C4-2B (cell line): ENCODE measurements around the gene CTCFL.
A peak's percentile ranks its signal among the peaks of the same experiment; 100 is the strongest.

Source experiments
- H3K27ac ChIP-seq: fragments of 450-650 bp; 2 replicates; pipeline ENCODE4 v1.5.1; 2017
- ZFX ChIP-seq: fragments of 450-650 bp; IDR thresholded peaks from 2 replicates; pipeline ENCODE4 v1.6.1; 2017
- TF ChIP-seq, protein P1 (sequence below): fragments of 450-650 bp; conservative IDR thresholded peaks from 2 replicates; pipeline ENCODE4 v1.5.1; 2017; ENCODE audit warnings: mild to moderate bottlenecking

CTCFL gene

DNA sequence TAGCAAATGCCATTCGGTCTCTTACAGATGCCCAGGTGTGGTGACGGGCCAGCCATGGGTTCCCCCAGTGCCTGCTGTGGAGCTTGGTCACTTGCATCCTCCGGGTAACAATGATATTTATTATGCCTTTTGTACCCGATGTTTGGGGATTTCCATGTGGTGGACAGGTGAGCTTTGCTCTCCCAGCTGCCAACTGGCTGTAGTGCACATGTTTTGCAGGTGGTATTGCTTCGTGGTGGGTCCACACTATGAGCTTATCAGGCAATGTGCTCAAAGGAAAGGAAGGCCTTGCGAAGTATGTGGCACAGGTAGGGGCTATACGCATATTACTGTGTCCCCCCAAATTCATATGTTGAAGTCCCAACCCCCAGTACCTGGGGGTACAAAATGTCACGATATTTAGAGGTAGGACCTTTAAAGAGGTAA lies 4.2 kb upstream of the CTCFL start:
- TF ChIP-seq, protein P1, sequence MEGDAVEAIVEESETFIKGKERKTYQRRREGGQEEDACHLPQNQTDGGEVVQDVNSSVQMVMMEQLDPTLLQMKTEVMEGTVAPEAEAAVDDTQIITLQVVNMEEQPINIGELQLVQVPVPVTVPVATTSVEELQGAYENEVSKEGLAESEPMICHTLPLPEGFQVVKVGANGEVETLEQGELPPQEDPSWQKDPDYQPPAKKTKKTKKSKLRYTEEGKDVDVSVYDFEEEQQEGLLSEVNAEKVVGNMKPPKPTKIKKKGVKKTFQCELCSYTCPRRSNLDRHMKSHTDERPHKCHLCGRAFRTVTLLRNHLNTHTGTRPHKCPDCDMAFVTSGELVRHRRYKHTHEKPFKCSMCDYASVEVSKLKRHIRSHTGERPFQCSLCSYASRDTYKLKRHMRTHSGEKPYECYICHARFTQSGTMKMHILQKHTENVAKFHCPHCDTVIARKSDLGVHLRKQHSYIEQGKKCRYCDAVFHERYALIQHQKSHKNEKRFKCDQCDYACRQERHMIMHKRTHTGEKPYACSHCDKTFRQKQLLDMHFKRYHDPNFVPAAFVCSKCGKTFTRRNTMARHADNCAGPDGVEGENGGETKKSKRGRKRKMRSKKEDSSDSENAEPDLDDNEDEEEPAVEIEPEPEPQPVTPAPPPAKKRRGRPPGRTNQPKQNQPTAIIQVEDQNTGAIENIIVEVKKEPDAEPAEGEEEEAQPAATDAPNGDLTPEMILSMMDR, result no peak
- TF ChIP-seq ZFX, result no peak

DNA sequence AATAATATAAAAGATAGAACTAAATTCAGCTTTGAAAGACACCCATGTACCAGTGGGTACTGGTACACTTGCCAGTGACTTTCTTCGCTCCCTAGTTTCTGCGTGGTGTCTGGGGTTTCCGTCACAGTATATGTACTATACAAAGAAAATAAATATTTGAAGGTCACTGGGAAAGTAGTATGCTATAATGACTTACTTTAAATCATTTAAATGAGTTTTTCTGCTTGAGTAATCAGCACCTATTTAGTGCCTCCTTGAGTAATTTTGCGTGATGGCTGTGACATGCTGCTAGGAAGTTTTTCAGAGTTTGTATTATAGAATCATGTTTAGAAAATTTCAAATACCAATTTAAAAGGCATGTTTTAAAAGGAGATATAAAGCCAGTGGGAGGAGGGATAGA lies 3.2 kb upstream of the CTCFL start:
- H3K27ac ChIP-seq, result no peak overlapping the region
- TF ChIP-seq, protein P1, result no peak
- no peak for TF ChIP-seq ZFX

More for the DNA sequence above, 4.2 kb upstream of the CTCFL start:
- H3K27ac ChIP-seq, result no peak overlapping the region

DNA sequence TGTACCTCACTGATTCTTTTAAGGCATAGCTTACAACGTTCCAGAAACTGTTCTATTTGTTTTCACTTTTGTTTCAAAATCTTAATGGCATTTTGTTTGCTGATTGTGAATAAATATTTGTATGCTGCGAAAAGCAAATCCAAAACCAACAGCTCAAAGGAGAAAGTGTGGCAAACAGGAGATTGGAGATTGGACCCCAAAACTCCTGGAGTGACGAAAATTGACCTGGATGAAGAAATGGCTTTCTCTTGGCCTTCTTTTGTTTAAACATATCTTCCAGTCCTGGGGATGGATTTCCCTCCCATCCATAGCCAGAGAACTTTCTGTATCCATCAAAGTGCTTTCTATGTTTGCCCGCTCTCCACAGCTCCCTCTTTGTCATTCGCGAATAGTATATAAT lies 2.8 kb upstream of the CTCFL start:
- no peak for TF ChIP-seq ZFX
- TF ChIP-seq, protein P1, result no peak
- no peak overlapping the region for H3K27ac ChIP-seq

DNA sequence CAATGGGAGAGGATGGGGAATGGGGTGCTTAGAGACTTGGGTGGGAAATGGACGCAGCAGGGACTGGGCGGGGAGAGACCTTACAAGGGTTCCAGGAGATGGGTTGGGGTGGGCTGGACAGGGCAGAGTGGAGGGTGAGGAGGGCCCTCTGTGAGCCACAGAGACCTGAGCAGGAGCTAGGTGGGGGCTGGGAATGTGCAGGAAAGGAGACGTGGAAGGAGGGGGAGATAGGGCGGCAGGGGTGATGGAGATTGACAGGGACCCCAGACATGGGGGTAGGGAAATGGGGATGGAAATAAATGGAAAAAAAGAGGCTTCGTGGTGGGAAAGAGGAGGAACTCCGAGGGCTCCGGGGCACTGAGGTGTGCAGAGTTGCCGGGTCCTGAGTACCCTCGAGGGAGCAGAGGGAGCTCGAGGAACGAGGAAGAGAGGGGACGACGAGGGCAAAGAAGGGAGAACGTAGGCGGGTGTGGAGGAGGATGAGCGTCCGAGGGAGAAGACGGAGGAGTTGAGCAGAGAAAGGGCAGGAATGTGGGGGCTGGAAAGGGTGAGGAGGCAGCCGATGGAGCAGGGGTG lies 2.0 kb upstream of the CTCFL start:
- no peak for TF ChIP-seq ZFX
- TF ChIP-seq, protein P1, result no peak; the same call in 1 of the 2 replicates
- no peak overlapping the region for H3K27ac ChIP-seq

DNA sequence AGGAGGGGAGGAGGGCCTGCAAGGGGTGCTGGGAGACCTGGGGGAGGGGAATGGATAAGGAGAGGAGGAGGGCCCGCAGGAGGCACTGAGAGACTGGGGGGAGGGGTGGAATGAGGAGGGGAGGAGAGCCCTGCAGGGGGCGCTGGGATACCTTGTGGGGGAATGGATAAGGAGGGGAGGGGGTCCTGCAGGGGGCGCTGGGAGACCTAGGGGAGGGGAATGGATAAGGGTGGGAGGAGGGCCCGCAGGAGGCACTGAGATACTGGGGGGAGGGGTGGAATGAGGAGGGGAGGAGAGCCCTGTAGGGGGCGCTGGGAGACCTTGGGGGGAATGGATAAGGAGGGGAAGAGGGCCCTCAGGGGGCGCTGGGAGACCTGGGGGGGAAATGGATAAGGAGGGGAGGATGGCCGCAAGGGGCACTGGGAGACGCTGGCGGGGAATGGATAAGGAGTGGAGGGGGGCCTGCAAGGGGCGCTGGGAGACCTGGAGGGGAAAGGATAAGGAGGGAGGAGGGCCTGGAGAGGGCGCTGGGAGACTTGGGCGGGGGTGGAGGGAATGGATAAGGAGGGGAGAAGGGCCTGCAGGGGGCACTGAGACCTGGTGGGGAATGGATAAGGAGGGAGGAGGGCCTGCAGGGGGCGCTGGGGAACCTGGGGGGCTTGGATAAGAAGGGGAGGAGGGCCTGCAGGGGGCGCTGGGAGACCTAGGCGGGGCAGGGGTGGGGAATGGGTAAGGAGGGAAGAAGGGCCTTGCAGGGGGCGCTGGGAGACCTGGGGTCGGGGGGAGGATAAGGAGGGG lies 1.3 kb upstream of the CTCFL start:
- TF ChIP-seq, protein P1, result peak; percentile 28
- no peak for TF ChIP-seq ZFX
- H3K27ac ChIP-seq, result no peak overlapping the region

DNA sequence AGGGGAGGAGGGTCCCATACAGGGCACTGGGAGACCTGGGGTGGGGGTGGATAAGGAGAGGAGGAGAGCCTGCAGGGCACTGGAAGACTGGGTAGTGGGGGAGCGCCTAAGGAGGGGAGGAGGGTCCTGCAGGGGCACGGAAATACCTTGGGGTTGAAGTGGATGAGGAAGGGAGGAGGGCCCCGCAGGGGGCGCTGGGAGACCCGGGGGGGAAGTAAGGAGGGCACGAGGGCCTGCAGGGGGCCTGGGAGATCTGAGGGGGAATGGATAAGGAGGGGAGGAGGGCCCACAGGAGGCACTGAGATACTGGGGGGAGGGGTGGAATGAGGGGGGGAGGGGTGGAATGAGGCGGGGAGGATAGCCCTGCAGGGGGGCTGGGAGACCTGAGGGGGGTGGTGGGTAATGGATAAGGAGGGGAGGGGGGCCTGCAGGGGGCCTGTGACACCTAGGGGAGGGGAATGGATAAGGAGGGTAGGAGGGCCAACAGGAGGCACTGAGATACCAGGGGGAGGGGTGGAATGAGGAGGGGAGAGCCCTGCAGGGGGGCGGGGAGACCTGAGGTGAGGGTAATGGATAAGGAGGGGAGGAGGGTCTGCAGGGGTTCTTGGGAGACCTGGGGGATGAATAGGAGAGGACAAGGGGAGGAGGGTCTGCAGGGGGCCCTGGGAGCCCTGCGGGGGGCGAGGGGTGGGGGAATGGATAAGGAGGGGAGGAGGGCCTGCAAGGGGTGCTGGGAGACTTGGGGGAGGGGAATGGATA lies 567 bp upstream of the CTCFL start:
- TF ChIP-seq ZFX, result no peak
- TF ChIP-seq, protein P1, result no peak
- H3K27ac ChIP-seq, result no peak overlapping the region

DNA sequence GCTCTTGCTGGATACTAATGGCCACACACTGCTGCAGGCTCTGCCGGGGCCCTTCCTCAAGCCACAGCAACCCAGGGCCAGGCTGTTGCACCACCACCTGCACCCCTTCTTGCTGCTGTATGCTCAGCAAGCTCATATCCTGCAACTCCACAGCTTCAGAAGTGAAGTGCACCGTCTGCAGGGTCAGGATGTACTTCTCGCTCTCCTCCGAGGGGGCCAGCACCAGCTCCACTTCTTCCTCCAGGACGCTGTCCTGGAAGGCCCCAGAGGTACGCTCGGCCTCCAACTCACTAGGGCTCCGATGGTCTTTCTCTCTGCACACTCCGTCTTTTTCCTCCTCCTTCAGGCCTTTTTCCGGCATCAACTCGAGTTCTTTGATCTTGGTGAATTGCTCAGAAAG lies 1.2 kb downstream of the CTCFL start:
- H3K27ac ChIP-seq, result no peak overlapping the region
- TF ChIP-seq, protein P1, result no peak
- no peak for TF ChIP-seq ZFX
